CD4-positive, alpha-beta memory T cell (primary cell): ENCODE data around the gene UBE2I. TPM values are rescaled to one million over a fixed set of nuclear protein-coding genes. Genes with fewer than 3 reads are reported as not detected.
"Not testable (repeated sequence)": the region's sequence is repeated elsewhere in the genome, so short reads cannot be mapped to it uniquely, and the experiment has no call there.

Experiments
- CTCF ChIA-PET: fragments of 350-600 bp; sonication (Branson Sonifier 250); formaldehyde crosslinking; loops from one replicate; lab custom pipeline; 2021; ENCODE audit warnings: inconsistent platforms; ENCODE audit not compliant: partially characterized antibody; lab: Charles Lee
- POLR2A ChIA-PET: fragments of 350-600 bp; sonication (Branson Sonifier 250); formaldehyde crosslinking; loops from one replicate; lab custom pipeline; 2021; ENCODE audit not compliant: partially characterized antibody; lab: Charles Lee
- DNase-seq, 5 donors: peaks; one replicate each; pipeline versions ENCODE4 v3.0.0 to v3.0.0-alpha.2; 2020 to 2022; ENCODE audit warnings: mixed read lengths in 1 of 5
- H3K27ac ChIP-seq: one replicate; pipeline ENCODE4 v1.7.0; 2013; ENCODE audit warnings: low read depth, low read length
- H3K27me3 ChIP-seq: 2 replicates; pipeline ENCODE4 v1.7.0; 2013; ENCODE audit warnings: mild to moderate bottlenecking, low read length, moderate library complexity; ENCODE audit not compliant: insufficient read depth
- H3K36me3 ChIP-seq: 2 replicates; pipeline ENCODE4 v1.7.0; 2013; ENCODE audit warnings: mild to moderate bottlenecking, low read length, moderate library complexity; ENCODE audit not compliant: insufficient read depth
- H3K4me1 ChIP-seq: 2 replicates; pipeline ENCODE4 v1.7.0; 2013; ENCODE audit warnings: mild to moderate bottlenecking, low read length, moderate library complexity; ENCODE audit not compliant: insufficient read depth
- H3K4me3 ChIP-seq, 2 donors: one replicate each; pipeline ENCODE4 v1.7.0; 2013; ENCODE audit warnings: low read length in 2 of 2, mild to moderate bottlenecking in 1 of 2
- H3K9me3 ChIP-seq, 2 donors: one replicate each; pipeline ENCODE4 v1.7.0; 2013; ENCODE audit warnings: low read length in 2 of 2, control low read depth in 1 of 2; ENCODE audit not compliant: control insufficient read depth in 1 of 2
- H3K27ac Mint-ChIP-seq, 7 donors: one replicate each; pipeline ENCODE4 v1.8.0; 2020 to 2021; ENCODE audit warnings: mixed read lengths in 7 of 7, mild to moderate bottlenecking in 6 of 7, inconsistent platforms in 3 of 7, moderate library complexity in 3 of 7
- H3K27me3 Mint-ChIP-seq, 2 donors: one replicate each; pipeline ENCODE4 v1.8.0; 2020 to 2021; ENCODE audit warnings: mixed read lengths in 2 of 2
- H3K36me3 Mint-ChIP-seq, 2 donors: one replicate each; pipeline ENCODE4 v1.8.0; 2020 to 2021; ENCODE audit warnings: mixed read lengths in 2 of 2, inconsistent platforms in 1 of 2, mild to moderate bottlenecking in 1 of 2
- H3K4me1 Mint-ChIP-seq, 4 donors: one replicate each; pipeline ENCODE4 v1.8.0; 2020 to 2021; ENCODE audit warnings: mixed read lengths in 4 of 4, mild to moderate bottlenecking in 1 of 4
- H3K4me3 Mint-ChIP-seq, 8 donors: one replicate each; pipeline ENCODE4 v1.8.0; 2020 to 2021; ENCODE audit warnings: mixed read lengths in 8 of 8, mild to moderate bottlenecking in 7 of 8, moderate library complexity in 6 of 8, inconsistent platforms in 3 of 8
- H3K9me3 Mint-ChIP-seq, 8 donors: one replicate each; pipeline ENCODE4 v1.8.0; 2020 to 2021; ENCODE audit warnings: mixed read lengths in 8 of 8, mild to moderate bottlenecking in 5 of 8, inconsistent platforms in 3 of 8, moderate library complexity in 1 of 8
- intact Hi-C: fragments of 100-400 bp; cut with micrococcal nuclease; formaldehyde crosslinking; loops from one replicate; pipeline ENCODE4 v1.15.1; 2023
- polyA plus RNA-seq, 2 donors: library from polyadenylated mRNA; unstranded; fragments of 300-500 nt; fragmentation: Illumina TruSeq; gene quantifications; one replicate each; pipeline ENCODE4 v1.2.3, GENCODE V29; 2021
- total RNA-seq, 2 experiments: library from RNA; stranded (reverse); gene quantifications; one replicate each; pipeline ENCODE4 v1.2.3, GENCODE V29; 2021

Gene UBE2I
- total and polyA plus RNA-seq, 4 experiments from 2014 or later, result 100 to 177 (median 138) TPM

- POLR2A ChIA-PET, result no interaction called here
- Mint-ChIP-seq H3K36me3 (no peaks in the 10 kb centered on the region), H3K4me3 (no peak overlapping the region), H3K4me1 (peaks cover 3 to 10% (median 8%) of the 10 kb centered on the region in 4 donors), H3K27ac (peak overlapping the region in 1 of 7 donors; percentile 60), H3K9me3 (no peaks in the 10 kb centered on the region), H3K27me3 (peaks cover 14 to 17% of the 10 kb centered on the region in 2 donors)
- intact Hi-C loops, result no loop called here
- H3K4me3 ChIP-seq, result no peak overlapping the region
- no peaks in the 10 kb centered on the region for H3K27me3 ChIP-seq
- no peak for DNase-seq
- CTCF ChIA-PET, result no interaction called here
- peaks cover 10% of the 10 kb centered on the region for H3K4me1 ChIP-seq
- H3K27ac ChIP-seq, result no peak overlapping the region
- no peaks in the 10 kb centered on the region for H3K9me3 ChIP-seq
- no peaks in the 10 kb centered on the region for H3K36me3 ChIP-seq
These were observed 45.7 kb upstream of the UBE2I start for GRCh38 chr16:1263591-1264344.

- peaks cover 9 to 12% of the 10 kb centered on the region in 2 donors for H3K27me3 Mint-ChIP-seq
- no peaks in the 10 kb centered on the region for H3K9me3 Mint-ChIP-seq
These were observed 44.9 kb upstream of the UBE2I start for GRCh38 chr16:1264345-1265089.

GRCh38 chr16:1265090-1265630, 44.3 kb upstream of the UBE2I start:
- no peaks in the 10 kb centered on the region for H3K36me3 Mint-ChIP-seq
- no peak overlapping the region for H3K4me3 ChIP-seq
- H3K27ac ChIP-seq, result no peak overlapping the region
- no peak overlapping the region for H3K4me3 Mint-ChIP-seq
- peaks cover 9 to 12% of the 10 kb centered on the region in 2 donors for H3K27me3 Mint-ChIP-seq
- H3K4me1 ChIP-seq, result no peaks in the 10 kb centered on the region
- no peak overlapping the region for H3K27ac Mint-ChIP-seq
- ChIA-PET POLR2A (no interaction called here), CTCF (no interaction called here)
- H3K36me3 ChIP-seq, result no peaks in the 10 kb centered on the region
- no peaks in the 10 kb centered on the region for H3K9me3 Mint-ChIP-seq
- DNase-seq, result no peak
- no peaks in the 10 kb centered on the region for H3K27me3 ChIP-seq
- H3K4me1 Mint-ChIP-seq, result peaks cover 0 to 5% (median 3%) of the 10 kb centered on the region in 4 donors
- H3K9me3 ChIP-seq, result no peaks in the 10 kb centered on the region
- intact Hi-C loops, result no loop called here

More at GRCh38 chr16:1264345-1265089, 44.9 kb upstream of the UBE2I start:
- H3K4me3 Mint-ChIP-seq, result no peak overlapping the region
- H3K4me1 ChIP-seq, result peaks cover 2% of the 10 kb centered on the region
- intact Hi-C loops, result no loop called here
- no peaks in the 10 kb centered on the region for H3K27me3 ChIP-seq
- H3K27ac ChIP-seq, result no peak overlapping the region
- POLR2A ChIA-PET, result no interaction called here
- no peaks in the 10 kb centered on the region for H3K9me3 ChIP-seq
- H3K36me3 Mint-ChIP-seq, result no peaks in the 10 kb centered on the region
- peaks cover 0 to 5% (median 3%) of the 10 kb centered on the region in 4 donors for H3K4me1 Mint-ChIP-seq
- no peaks in the 10 kb centered on the region for H3K36me3 ChIP-seq
- CTCF ChIA-PET, result no interaction called here
- no peak overlapping the region for H3K4me3 ChIP-seq
- peak overlapping the region in 2 of 7 donors; percentile 12 to 60 for H3K27ac Mint-ChIP-seq
- DNase-seq, result no peak

GRCh38 chr16:1265826-1266225, 43.6 kb upstream of the UBE2I start:
- H3K9me3 ChIP-seq, result no peaks in the 10 kb centered on the region
- no peak overlapping the region for H3K27ac Mint-ChIP-seq
- H3K27me3 Mint-ChIP-seq, result peaks cover 9 to 10% of the 10 kb centered on the region in 2 donors
- peaks cover 0 to 5% (median 1%) of the 10 kb centered on the region in 4 donors for H3K4me1 Mint-ChIP-seq
- ChIA-PET CTCF (no interaction called here), POLR2A (no interaction called here)
- no peak for DNase-seq
- no peak overlapping the region for H3K4me3 Mint-ChIP-seq
- no peaks in the 10 kb centered on the region for H3K9me3 Mint-ChIP-seq
- no peaks in the 10 kb centered on the region for H3K4me1 ChIP-seq
- H3K36me3 Mint-ChIP-seq, result no peaks in the 10 kb centered on the region
- H3K27ac ChIP-seq, result no peak overlapping the region
- H3K27me3 ChIP-seq, result no peaks in the 10 kb centered on the region
- H3K4me3 ChIP-seq, result no peak overlapping the region
- no peaks in the 10 kb centered on the region for H3K36me3 ChIP-seq
- intact Hi-C loops, result no loop called here

GRCh38 chr16:1269418-1269817, 40.0 kb upstream of the UBE2I start:
- H3K27ac Mint-ChIP-seq, CTCF ChIA-PET, H3K4me1 ChIP-seq, DNase-seq, H3K4me3 ChIP-seq, H3K9me3 ChIP-seq, H3K27me3 ChIP-seq, H3K4me3 Mint-ChIP-seq, POLR2A ChIA-PET, H3K4me1 Mint-ChIP-seq, H3K36me3 Mint-ChIP-seq, H3K9me3 Mint-ChIP-seq, H3K27ac ChIP-seq, intact Hi-C loops, H3K36me3 ChIP-seq: not testable (repeated sequence)
- H3K27me3 Mint-ChIP-seq, result peaks cover 6 to 13% of the 10 kb centered on the region in 2 donors

- Mint-ChIP-seq H3K4me3 (no peak overlapping the region), H3K9me3 (no peaks in the 10 kb centered on the region), H3K36me3 (no peaks in the 10 kb centered on the region), H3K4me1 (peaks cover 0 to 5% (median 3%) of the 10 kb centered on the region in 4 donors), H3K27me3 (peaks cover 11 to 18% of the 10 kb centered on the region in 2 donors), H3K27ac (peak overlapping the region in 1 of 7 donors; percentile 66)
- CTCF ChIA-PET, result no interaction called here
- no peaks in the 10 kb centered on the region for H3K36me3 ChIP-seq
- intact Hi-C loops, result no loop called here
- no peak for DNase-seq
- no peaks in the 10 kb centered on the region for H3K4me1 ChIP-seq
- H3K4me3 ChIP-seq, result no peak overlapping the region
- no peaks in the 10 kb centered on the region for H3K27me3 ChIP-seq
- POLR2A ChIA-PET, result no interaction called here
- no peaks in the 10 kb centered on the region for H3K9me3 ChIP-seq
- H3K27ac ChIP-seq, result no peak overlapping the region
These were observed 38.1 kb upstream of the UBE2I start for GRCh38 chr16:1271380-1271723.

GRCh38 chr16:1271724-1272413, 37.6 kb upstream of the UBE2I start:
- POLR2A ChIA-PET, CTCF ChIA-PET, H3K4me1 Mint-ChIP-seq, H3K9me3 Mint-ChIP-seq, H3K27me3 ChIP-seq, H3K9me3 ChIP-seq, H3K36me3 ChIP-seq, H3K4me1 ChIP-seq, H3K27ac ChIP-seq, intact Hi-C loops, H3K36me3 Mint-ChIP-seq, H3K4me3 ChIP-seq, DNase-seq: not testable (repeated sequence)
- peak overlapping the region in 1 of 7 donors; percentile 66 for H3K27ac Mint-ChIP-seq
- H3K4me3 Mint-ChIP-seq, result peak overlapping the region in 1 of 8 donors; percentile 49
- peaks cover 11 to 18% of the 10 kb centered on the region in 2 donors for H3K27me3 Mint-ChIP-seq
